GM18505 (cell line): ENCODE results near the gene ZNF17.

Source experiments
- ATAC-seq: cut with Tn5 transposase; IDR thresholded peaks from one replicate; pipeline ENCODE4 v1.9.1; 2021; ENCODE audit not compliant: unreplicated experiment
- POLR2A ChIP-seq: IDR thresholded peaks from 4 replicates; pipeline ENCODE4 v1.6.1; 2011; ENCODE audit warnings: borderline replicate concordance; ENCODE audit not compliant: insufficient read depth, insufficient read length; ENCODE audit errors: extremely low read depth

ZNF17 gene

DNA sequence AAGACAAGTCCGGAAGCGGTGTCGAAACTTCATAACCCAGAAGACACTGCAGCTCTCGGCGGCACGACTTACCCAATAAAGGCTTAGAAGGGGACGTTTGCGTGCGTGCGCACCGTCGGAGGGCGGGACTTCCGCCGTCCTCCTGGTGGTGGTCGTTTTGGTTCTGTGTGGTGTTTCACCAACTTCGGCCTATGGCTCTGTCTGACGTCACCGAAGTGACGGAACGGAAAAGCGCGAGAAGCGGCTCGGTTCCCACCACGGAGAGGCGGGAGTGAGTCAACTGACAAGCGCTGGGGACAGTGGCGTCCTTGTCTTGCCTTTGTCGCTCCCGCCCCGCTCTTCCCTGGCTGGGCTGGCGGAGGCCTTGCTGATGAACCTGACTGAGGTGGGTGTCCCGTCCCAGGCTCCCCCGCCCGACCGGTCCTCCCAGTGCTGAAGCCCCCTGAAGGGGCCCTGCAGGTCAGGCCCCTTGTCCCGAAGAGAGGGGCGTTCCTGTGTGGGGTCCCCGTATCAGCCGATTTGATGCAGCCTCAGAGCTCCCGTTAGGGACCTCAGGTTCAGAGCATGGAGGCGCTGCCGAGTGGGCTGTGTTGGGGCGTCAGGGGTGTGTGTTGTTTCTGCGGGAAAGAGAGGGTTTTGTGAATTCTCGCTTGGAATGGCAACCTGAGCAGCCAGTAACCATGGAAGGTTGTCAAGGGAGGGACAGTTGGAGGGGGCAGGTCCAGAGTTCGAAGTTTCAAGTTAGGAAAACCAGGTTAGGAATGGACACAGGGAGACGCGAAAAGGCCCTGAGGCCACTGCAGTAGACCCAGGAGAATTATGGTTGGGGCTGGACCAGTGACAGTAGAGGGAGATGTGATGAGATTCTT lies 21.0 kb upstream of the ZNF17 start, which contains the start of gene ZNF548:
Gene ZNF548 (plus strand): TSS at position 125 of the 869 bp plus-strand sequence. CDS start 246 bp downstream, at position 371.
- TF ChIP-seq POLR2A, result peak; percentile 49
- ATAC-seq, result peak; percentile 93

DNA sequence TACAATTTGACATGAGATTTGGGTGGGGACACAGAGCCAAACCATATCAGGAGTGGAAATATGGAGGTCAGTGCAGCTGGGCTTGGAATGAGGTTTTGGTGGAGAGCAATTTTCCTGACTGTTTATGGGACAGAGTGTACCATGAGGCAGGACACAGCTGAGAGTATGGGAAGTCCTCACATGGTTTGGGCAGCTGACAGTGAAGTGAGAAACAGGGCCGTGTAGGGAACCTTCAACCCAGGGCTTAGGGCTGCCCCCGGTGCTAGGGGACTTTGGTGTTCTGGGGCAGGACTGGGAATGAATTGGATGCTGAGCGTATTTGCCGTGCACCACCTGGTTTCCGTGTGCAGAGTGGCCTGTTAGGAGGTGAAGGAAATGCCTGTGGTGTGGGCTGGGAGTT lies 15.3 kb upstream of the ZNF17 start:
- no peak for TF ChIP-seq POLR2A
- no peak for ATAC-seq

DNA sequence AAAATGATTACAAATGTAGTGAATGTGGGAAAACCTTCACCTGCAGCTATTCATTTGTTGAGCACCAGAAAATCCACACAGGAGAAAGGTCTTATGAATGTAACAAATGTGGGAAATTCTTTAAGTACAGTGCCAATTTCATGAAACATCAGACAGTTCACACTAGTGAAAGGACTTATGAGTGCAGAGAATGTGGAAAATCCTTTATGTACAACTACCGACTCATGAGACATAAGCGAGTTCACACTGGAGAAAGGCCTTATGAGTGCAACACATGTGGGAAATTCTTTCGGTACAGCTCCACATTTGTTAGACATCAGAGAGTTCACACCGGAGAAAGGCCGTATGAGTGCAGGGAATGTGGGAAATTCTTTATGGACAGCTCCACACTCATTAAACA lies 12.1 kb upstream of the ZNF17 start:
- no peak for ATAC-seq
- no peak for TF ChIP-seq POLR2A

DNA sequence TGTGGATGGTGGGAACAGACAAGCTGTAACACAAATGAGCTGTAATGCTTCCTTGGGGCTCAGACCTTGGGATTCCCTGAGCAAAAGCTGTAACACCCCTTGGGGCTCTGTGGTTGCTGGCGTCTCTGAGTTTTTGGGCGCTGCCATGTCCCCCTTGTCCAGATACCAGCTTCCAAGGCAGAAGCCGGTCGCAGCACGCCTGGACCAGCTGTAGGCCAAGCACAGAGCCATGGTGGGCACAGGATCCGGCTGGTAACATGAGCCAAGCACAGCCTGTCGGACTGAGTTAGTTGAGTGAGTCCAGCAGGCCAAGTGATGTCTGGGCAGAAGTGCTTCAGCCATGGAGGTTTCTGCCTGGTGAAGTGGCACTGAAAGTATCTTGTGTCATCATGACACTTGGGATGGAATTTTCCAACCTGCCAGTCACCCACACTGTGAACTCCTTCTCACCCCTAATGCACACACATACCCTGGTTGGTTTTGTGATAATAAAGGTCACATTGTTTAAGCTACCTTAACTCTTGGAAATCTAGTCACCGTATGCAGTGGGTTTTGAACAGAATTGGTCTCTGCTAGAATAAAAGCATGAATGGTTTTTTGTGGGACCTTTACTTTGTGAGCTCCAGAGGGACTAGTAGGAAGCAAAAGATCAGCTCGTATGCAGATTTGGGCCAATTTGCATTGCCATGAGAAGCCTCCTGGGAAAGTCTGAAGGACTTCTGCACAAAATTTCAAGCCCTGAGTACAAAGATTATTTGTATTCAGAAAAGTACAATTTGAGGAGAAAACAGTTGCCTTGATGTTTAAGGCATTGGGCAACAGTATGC lies 7.0 kb upstream of the ZNF17 start:
- TF ChIP-seq POLR2A, result no peak
- no peak for ATAC-seq

DNA sequence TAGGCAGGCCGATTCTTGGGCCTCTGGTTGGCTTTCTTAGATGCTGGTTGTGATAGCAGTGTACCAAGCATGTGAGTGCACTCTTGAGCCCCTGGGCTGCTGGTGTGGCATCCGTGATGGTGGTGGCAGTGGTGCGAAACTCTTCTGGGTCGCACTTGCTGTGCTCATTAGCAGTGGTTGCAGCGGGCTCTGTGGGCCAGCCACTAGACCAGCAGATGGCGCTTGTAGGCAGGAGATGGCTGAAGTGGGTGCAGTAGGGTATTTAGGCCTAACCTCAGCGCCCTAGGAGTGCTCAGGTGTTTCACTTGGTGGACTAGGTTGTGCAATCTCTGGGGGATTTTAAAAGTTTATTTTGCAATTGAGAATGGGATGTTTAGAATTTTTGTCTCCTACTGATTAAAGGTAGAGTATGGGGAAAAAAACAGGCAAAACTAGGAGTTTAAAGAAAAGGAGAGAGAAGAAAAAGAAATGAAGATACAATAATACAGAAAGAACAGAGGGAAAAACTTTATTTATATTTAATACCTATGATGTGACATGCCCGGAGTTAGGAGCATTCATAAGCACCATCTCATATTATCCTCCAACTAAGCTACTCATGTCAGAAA lies 4.3 kb upstream of the ZNF17 start:
- no peak for TF ChIP-seq POLR2A
- no peak for ATAC-seq

DNA sequence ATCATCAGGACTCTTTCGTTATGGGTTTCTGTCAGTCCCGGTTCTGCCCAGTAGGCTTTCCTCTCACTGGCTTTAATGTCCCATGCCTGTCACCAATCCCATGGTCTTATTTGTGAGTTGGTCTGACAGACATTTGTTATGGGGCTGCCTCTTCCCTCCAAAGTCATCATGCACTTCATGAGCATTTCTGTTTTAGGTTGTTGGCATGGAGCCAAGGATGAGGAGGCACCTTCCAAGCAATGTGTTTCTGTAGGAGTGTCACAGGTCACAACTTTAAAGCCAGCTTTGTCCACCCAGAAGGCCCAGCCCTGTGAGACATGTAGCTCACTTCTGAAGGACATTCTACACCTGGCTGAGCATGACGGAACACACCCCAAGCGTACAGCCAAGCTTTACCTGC lies 8.5 kb downstream of the ZNF17 start:
- TF ChIP-seq POLR2A, result no peak
- ATAC-seq, result no peak

DNA sequence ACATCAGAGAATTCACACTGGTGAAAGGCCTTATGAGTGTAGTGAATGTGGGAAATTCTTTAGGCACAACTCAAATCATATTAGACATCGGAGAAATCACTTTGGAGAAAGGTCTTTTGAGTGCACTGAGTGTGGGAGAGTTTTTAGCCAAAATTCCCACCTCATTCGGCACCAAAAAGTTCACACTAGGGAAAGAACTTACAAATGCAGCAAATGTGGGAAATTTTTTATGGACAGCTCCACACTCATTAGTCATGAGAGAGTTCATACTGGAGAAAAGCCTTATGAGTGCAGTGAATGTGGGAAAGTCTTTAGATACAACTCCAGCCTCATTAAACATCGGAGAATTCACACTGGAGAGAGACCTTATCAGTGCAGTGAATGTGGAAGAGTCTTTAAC lies 10.1 kb downstream of the ZNF17 start:
- no peak for TF ChIP-seq POLR2A
- no peak for ATAC-seq

DNA sequence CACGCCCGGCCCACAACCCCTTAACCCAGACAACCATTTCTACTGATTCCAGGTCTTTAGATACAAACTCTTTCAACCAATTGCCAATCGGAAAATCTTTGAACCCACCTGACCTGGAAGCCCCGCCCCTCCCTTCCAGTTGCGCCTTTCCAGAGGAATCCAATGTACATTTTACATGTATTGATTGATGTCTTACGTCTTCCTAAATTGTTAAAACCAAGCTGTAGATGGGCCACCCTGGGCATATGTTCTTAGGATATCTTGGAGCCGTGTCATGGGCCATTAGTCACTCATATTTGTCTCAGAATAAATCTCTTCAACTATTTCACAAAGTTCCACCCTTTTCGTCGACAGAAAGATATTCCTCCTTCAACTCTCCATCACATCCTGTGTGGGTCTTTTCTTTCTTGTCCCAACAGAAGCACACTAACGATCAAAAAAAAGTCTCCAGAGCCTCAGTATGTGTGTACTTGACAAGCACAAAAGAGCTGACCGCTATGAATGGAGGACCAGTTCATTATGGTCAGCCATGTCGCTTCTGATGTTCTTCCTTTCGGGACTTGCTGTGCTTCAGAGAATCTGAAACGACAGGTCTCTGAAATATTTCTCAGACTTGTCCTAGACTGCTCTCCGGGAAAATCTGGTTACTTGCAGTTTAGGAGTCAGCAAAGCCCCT lies 23.6 kb downstream of the ZNF17 start:
- TF ChIP-seq POLR2A, result no peak
- peak; percentile 17 for ATAC-seq

DNA sequence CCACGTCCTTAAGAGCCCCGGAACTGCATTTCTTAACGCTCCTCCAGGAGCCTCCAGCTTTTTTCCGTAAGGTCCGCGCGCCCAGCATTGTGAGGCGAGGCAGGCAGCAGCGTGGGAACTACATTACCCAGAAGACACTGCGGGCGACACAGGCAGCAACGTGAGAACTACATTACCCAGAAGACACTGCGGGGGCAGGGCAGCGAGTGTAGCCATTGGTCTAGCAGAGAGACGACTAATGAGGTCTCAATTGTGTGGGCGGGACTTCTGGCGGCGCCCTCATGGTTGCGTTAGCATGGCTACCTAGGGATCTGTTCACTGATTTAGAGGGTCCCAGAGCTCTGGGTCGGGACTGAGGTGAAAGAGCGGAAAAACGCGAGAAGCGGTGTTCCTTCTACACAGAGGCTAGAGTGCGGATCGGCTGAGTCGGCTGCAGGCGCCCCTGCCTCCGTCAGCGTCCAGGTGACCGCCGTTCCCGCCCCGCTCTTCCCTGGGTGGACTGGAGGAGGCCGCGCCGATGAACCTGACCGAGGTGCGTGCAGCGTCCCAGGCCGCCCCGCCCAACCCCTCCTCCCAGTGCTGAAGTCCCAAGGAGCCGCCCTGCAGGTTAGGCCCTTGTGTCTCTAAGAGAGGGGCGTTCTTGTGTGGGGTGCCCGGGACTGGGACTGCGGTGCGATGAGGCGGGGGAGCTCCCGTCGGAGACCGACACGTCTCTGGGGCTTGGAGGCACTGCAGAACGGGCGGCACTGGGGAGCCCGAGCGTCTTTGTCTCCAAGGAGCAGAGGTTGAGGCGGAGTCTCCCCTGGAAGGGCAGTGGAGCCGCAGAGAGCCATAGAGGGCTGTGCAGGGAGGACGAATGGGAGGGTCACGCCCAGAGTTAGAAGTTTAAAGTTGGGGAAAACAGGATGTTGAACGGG lies 24.4 kb downstream of the ZNF17 start, which contains the start of gene ZNF749:
Gene ZNF749 (plus strand): TSS at position 264 of the 917 bp plus-strand sequence. CDS start 254 bp downstream, at position 518.
- ATAC-seq, result peak; percentile 97
- peak; percentile 61 for TF ChIP-seq POLR2A

DNA sequence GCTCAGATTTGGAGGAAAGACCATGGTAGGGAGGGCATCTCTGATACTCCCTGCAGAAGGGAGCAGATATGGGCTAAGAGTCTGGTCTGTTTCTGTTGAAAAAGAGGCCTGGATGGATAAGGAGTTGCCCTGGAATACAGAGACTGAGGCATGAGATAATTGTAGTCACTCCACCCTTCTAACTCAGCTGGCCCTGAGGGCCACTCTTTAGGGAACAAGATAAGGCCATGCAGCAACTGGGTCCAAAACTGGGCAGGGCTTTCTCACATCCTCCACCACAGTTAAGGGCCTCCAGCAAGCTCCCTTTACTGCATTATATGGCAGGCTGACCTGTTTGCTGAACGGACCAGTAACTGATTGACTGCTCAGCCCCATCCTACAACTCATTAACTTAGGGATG lies 25.5 kb downstream of the ZNF17 start:
- TF ChIP-seq POLR2A, result no peak
- no peak for ATAC-seq

DNA sequence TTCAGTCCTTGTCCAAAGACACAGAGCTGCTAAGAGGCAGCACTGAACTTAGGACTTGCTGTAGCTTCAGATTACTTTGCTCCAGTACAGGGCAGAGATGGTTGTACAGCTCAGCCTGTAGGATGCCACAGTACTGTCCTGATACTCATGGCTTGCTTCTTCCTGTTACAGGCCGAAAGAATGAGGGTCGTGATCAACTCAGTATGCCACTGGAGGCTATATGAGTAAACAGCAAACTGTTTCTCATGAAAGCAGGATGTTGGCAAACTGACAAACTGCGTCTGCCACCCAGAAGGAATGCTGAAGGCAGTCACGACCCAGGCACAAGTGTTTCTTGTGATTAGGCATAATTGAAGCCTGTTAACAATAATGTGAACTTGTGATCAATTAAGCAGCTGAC lies 27.0 kb downstream of the ZNF17 start:
- TF ChIP-seq POLR2A, result no peak
- ATAC-seq, result no peak

DNA sequence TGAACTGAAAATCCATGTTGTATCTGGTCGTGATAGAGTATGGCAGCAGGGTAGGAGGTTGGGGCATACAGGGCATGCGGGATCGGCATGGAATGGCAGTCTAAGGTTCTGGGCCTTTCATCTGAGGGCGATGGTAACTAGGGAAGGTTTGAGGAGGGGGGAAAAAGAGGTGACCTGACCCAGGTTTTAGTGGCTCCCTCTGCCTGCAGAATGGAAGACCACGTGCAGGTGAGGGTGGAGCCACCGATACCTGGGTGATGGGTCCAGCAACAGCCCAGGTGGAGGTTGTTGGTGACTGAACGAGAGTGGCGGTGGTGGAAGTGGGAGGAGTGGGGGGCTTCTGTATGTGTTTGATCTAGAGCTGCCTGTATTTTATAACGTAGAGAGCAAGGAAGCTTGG lies 28.0 kb downstream of the ZNF17 start:
- TF ChIP-seq POLR2A, result no peak
- no peak for ATAC-seq
